ENCODE data around the gene SCYGR1.

GRCh38 chr2:227397562-227397961 is 9.8 kb upstream of the SCYGR1 start:
- TF ChIP-seq CTCF (IDR thresholded peaks at IDR 0.05) (no peak), REST (IDR thresholded peaks at IDR 0.05; ENCODE audit: insufficient read depth in 1 of 2, low read depth in 2 of 2, low read length in 1 of 2) (no peak)
